HG02678 (cell line): ENCODE results near the gene CCDC169.
"Not testable (repeated sequence)": the region's sequence is repeated elsewhere in the genome, so short reads cannot be mapped to it uniquely, and the experiment has no call there.

ENCODE experiments used
- ATAC-seq: cut with Tn5 transposase; IDR thresholded peaks from one replicate; pipeline ENCODE4 v1.9.1; 2021; ENCODE audit warnings: mild to moderate bottlenecking, moderate library complexity; ENCODE audit not compliant: unreplicated experiment

Gene CCDC169

GRCh38 chr13:36297366-36298338 lies at the start of gene CCDC169:
Gene CCDC169, minus strand, starts transcription at chr13:36297814. Its CDS starts 95 bp downstream, at chr13:36297719.
- ATAC-seq, result peak; percentile 54

- peak; percentile 96 for ATAC-seq
Measured at GRCh38 chr13:36346222-36347083, 48.8 kb upstream of the CCDC169 start, which contains the start of gene SPART. Gene SPART, minus strand, starts transcription at chr13:36346394. Its CDS starts 10,564 bp downstream, at chr13:36335830.

- ATAC-seq, result no peak
Measured at GRCh38 chr13:36345438-36346221, 48.0 kb upstream of the CCDC169 start.

- ATAC-seq, result no peak
Measured at GRCh38 chr13:36344886-36345437, 47.3 kb upstream of the CCDC169 start.

GRCh38 chr13:36344173-36344572 lies 46.6 kb upstream of the CCDC169 start:
- no peak for ATAC-seq

GRCh38 chr13:36343766-36344165 lies 46.2 kb upstream of the CCDC169 start:
- ATAC-seq, result no peak

- no peak for ATAC-seq
Measured at GRCh38 chr13:36342715-36343114, 45.1 kb upstream of the CCDC169 start.

GRCh38 chr13:36341718-36342117 lies 44.1 kb upstream of the CCDC169 start:
- ATAC-seq, result no peak

GRCh38 chr13:36339600-36340155 lies 42.1 kb upstream of the CCDC169 start:
- no peak for ATAC-seq

- no peak for ATAC-seq
Measured at GRCh38 chr13:36337938-36338641, 40.5 kb upstream of the CCDC169 start.

- ATAC-seq, result no peak
Measured at GRCh38 chr13:36332986-36333385, 35.4 kb upstream of the CCDC169 start.

- ATAC-seq, result not testable (repeated sequence)
Measured at GRCh38 chr13:36332255-36332654, 34.6 kb upstream of the CCDC169 start.

- ATAC-seq, result no peak
Measured at GRCh38 chr13:36331280-36331679, 33.7 kb upstream of the CCDC169 start.

GRCh38 chr13:36329361-36329760 lies 31.7 kb upstream of the CCDC169 start:
- ATAC-seq, result no peak

GRCh38 chr13:36328821-36329220 lies 31.2 kb upstream of the CCDC169 start:
- no peak for ATAC-seq

- no peak for ATAC-seq
Measured at GRCh38 chr13:36325912-36326311, 28.3 kb upstream of the CCDC169 start.

GRCh38 chr13:36324881-36325280 lies 27.3 kb upstream of the CCDC169 start:
- not testable (repeated sequence) for ATAC-seq

- ATAC-seq, result no peak
Measured at GRCh38 chr13:36323951-36324566, 26.4 kb upstream of the CCDC169 start.

- ATAC-seq, result no peak
Measured at GRCh38 chr13:36323408-36323807, 25.8 kb upstream of the CCDC169 start.
